ENCODE results near the gene MGMT.

The MGMT gene

GRCh38 chr10:129624526-129624925 lies 157.5 kb downstream of the MGMT start:
- H3K27ac ChIP-seq (ENCODE audit: insufficient read depth, low read depth, low read length, poor library complexity, severe bottlenecking), result no peak overlapping the region
- no peaks in the 10 kb centered on the region for H3K9me3 ChIP-seq (ENCODE audit: control insufficient read depth, low read length)
- no peaks in the 10 kb centered on the region for H3K27me3 ChIP-seq (ENCODE audit: control insufficient read depth, insufficient read depth, low read length, poor library complexity, severe bottlenecking)
- no peaks in the 10 kb centered on the region for H3K36me3 ChIP-seq (ENCODE audit: control insufficient read depth, insufficient read depth, low read length)
- no peak overlapping the region for H3K4me3 ChIP-seq (ENCODE audit: insufficient read depth, low read depth, low read length)
- no peaks in the 10 kb centered on the region for H3K4me1 ChIP-seq (ENCODE audit: control insufficient read depth, insufficient read depth, low read length)
- WGBS, 2 experiments, result 84 to 87% methylated on average over 11 of the region's 11 CpGs

DNA sequence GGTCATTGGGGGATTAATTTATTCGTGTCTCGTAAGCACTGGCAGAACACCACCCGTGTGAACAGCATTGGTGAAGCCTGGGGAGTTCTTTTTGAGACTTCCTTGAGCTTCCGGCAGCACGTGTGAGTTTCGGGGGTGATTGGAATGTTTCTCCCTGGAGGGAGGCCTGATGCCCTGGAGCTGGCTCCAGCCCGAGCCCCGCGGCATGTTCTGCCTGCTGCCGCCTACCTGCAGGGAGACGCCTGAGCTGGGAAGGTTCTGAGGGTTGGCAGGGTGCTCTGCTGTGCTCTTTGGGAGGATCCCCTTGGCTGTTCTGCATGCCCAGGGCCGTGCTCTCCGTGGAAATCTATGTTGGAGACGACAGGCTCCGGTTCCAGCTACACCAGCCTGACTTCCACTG lies 159.3 kb downstream of the MGMT start:
- Histone ChIP-seq H3K4me1 (ENCODE audit: control insufficient read depth, insufficient read depth, low read length) (no peaks in the 10 kb centered on the region), H3K36me3 (ENCODE audit: control insufficient read depth, insufficient read depth, low read length) (no peaks in the 10 kb centered on the region), H3K27ac (ENCODE audit: insufficient read depth, low read depth, low read length, poor library complexity, severe bottlenecking) (no peak overlapping the region), H3K9me3 (ENCODE audit: control insufficient read depth, low read length) (no peaks in the 10 kb centered on the region), H3K27me3 (ENCODE audit: control insufficient read depth, insufficient read depth, low read length, poor library complexity, severe bottlenecking) (no peaks in the 10 kb centered on the region), H3K4me3 (ENCODE audit: insufficient read depth, low read depth, low read length) (no peak overlapping the region)
- 80 to 84% methylated on average over 15 of the region's 15 CpGs for WGBS, 2 experiments

- H3K9me3 ChIP-seq (ENCODE audit: control insufficient read depth, low read length), result no peaks in the 10 kb centered on the region
- 94 to 95% methylated on average over 12 of the region's 12 CpGs for WGBS, 2 experiments
- no peaks in the 10 kb centered on the region for H3K36me3 ChIP-seq (ENCODE audit: control insufficient read depth, insufficient read depth, low read length)
- no peak overlapping the region for H3K4me3 ChIP-seq (ENCODE audit: insufficient read depth, low read depth, low read length)
- H3K4me1 ChIP-seq (ENCODE audit: control insufficient read depth, insufficient read depth, low read length), result no peaks in the 10 kb centered on the region
- no peak overlapping the region for H3K27ac ChIP-seq (ENCODE audit: insufficient read depth, low read depth, low read length, poor library complexity, severe bottlenecking)
- H3K27me3 ChIP-seq (ENCODE audit: control insufficient read depth, insufficient read depth, low read length, poor library complexity, severe bottlenecking), result no peaks in the 10 kb centered on the region
Observed at GRCh38 chr10:129626796-129627435, 159.9 kb downstream of the MGMT start.

DNA sequence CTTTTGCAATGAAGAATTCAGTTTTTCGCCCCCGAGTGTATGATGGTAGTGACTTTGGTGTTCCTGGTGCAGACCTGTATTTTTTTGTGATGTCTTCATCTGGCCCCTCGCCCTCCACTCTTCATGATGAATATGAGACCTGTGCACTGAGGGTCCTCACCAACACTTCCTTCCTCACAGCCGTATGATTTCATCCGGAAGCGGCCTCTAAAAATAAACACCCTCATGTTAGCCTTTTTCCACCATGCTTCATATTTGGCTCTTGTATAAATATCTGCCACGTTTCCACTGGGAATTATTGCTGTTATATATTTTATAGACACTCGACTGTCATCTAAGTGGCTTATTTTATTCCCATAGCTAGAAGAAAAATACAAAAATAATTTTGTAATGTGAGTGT lies 160.4 kb downstream of the MGMT start:
- Histone ChIP-seq H3K36me3 (ENCODE audit: control insufficient read depth, insufficient read depth, low read length) (no peaks in the 10 kb centered on the region), H3K9me3 (ENCODE audit: control insufficient read depth, low read length) (no peaks in the 10 kb centered on the region), H3K27me3 (ENCODE audit: control insufficient read depth, insufficient read depth, low read length, poor library complexity, severe bottlenecking) (no peaks in the 10 kb centered on the region), H3K27ac (ENCODE audit: insufficient read depth, low read depth, low read length, poor library complexity, severe bottlenecking) (no peak overlapping the region), H3K4me3 (ENCODE audit: insufficient read depth, low read depth, low read length) (no peak overlapping the region), H3K4me1 (ENCODE audit: control insufficient read depth, insufficient read depth, low read length) (no peaks in the 10 kb centered on the region)
- WGBS, 2 experiments, result 88 to 96% methylated on average over 6 to 8 of the region's 8 CpGs

- H3K27ac ChIP-seq (ENCODE audit: insufficient read depth, low read depth, low read length, poor library complexity, severe bottlenecking), result no peak overlapping the region
- no peaks in the 10 kb centered on the region for H3K27me3 ChIP-seq (ENCODE audit: control insufficient read depth, insufficient read depth, low read length, poor library complexity, severe bottlenecking)
- H3K4me3 ChIP-seq (ENCODE audit: insufficient read depth, low read depth, low read length), result no peak overlapping the region
- 88% methylated on average over 9 of the region's 9 CpGs for WGBS, 2 experiments
- no peaks in the 10 kb centered on the region for H3K36me3 ChIP-seq (ENCODE audit: control insufficient read depth, insufficient read depth, low read length)
- H3K4me1 ChIP-seq (ENCODE audit: control insufficient read depth, insufficient read depth, low read length), result no peaks in the 10 kb centered on the region
- no peaks in the 10 kb centered on the region for H3K9me3 ChIP-seq (ENCODE audit: control insufficient read depth, low read length)
Observed at GRCh38 chr10:129628823-129629222, 161.8 kb downstream of the MGMT start.

- Histone ChIP-seq H3K4me3 (ENCODE audit: insufficient read depth, low read depth, low read length) (no peak overlapping the region), H3K36me3 (ENCODE audit: control insufficient read depth, insufficient read depth, low read length) (no peaks in the 10 kb centered on the region), H3K27me3 (ENCODE audit: control insufficient read depth, insufficient read depth, low read length, poor library complexity, severe bottlenecking) (no peaks in the 10 kb centered on the region), H3K4me1 (ENCODE audit: control insufficient read depth, insufficient read depth, low read length) (no peaks in the 10 kb centered on the region), H3K9me3 (ENCODE audit: control insufficient read depth, low read length) (no peaks in the 10 kb centered on the region), H3K27ac (ENCODE audit: insufficient read depth, low read depth, low read length, poor library complexity, severe bottlenecking) (no peak overlapping the region)
- 94 to 96% methylated on average over 15 of the region's 15 CpGs for WGBS, 2 experiments
Observed at GRCh38 chr10:129629911-129630310, 162.9 kb downstream of the MGMT start.

DNA sequence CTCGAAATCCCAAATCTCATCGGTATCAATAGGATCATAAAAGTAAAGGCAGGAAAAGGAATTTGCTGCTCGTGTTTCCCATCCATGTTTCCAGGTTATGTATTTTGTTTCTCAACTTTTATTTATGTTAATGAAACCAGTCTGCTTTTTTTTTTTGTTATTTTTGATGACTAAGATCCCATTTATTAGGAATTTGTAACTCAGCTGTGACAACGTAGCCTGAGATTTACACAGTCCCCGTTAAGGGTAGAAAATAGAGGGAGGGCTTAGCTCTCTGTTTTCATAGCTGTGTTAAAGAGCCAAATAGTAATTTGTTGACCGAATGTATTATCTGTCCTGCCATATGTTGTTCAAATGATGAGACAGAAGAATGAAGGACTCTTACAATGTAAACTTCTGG lies 164.0 kb downstream of the MGMT start:
- no peaks in the 10 kb centered on the region for H3K9me3 ChIP-seq (ENCODE audit: control insufficient read depth, low read length)
- no peaks in the 10 kb centered on the region for H3K27me3 ChIP-seq (ENCODE audit: control insufficient read depth, insufficient read depth, low read length, poor library complexity, severe bottlenecking)
- no peaks in the 10 kb centered on the region for H3K4me1 ChIP-seq (ENCODE audit: control insufficient read depth, insufficient read depth, low read length)
- no peak overlapping the region for H3K4me3 ChIP-seq (ENCODE audit: insufficient read depth, low read depth, low read length)
- WGBS, 2 experiments, result 94 to 97% methylated on average over 6 of the region's 6 CpGs
- H3K27ac ChIP-seq (ENCODE audit: insufficient read depth, low read depth, low read length, poor library complexity, severe bottlenecking), result no peak overlapping the region
- H3K36me3 ChIP-seq (ENCODE audit: control insufficient read depth, insufficient read depth, low read length), result no peaks in the 10 kb centered on the region

DNA sequence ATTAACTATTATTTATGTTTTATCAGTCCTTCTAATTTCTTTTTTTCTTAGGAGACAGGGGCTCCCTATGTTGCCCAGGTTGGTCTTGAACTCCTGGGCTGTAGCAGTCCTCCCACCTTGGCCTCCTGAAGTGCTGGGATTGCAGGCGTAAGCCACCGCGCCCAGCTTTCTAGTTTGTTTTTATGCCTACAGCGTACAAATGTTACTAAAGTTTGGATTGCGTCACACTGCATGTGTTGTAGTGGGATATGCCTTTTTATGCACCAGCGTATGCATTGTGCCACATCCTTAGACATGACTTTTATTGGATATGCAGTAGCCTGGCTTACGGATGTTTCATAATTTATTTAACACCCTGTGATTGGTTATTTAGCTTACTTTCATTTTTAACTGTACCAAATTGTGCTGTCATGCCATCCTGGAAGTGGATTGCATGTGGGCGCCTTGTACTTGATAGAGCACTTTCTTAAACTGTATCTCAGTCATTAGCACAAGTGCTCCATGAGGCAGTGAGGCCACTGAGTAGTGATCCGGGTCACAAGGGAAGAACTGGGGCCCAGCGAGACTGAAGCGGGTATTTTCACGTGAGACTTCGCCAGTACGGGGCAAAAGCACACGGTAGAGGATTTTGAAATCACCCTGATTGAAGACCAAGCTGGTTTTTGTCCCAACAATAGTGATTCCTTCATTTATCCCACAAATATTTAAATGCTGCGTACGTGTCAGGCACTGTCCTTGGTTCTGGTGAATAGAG lies 165.0 kb downstream of the MGMT start:
- Histone ChIP-seq H3K27me3 (ENCODE audit: control insufficient read depth, insufficient read depth, low read length, poor library complexity, severe bottlenecking) (no peaks in the 10 kb centered on the region), H3K4me3 (ENCODE audit: insufficient read depth, low read depth, low read length) (no peak overlapping the region), H3K27ac (ENCODE audit: insufficient read depth, low read depth, low read length, poor library complexity, severe bottlenecking) (no peak overlapping the region), H3K9me3 (ENCODE audit: control insufficient read depth, low read length) (no peaks in the 10 kb centered on the region), H3K4me1 (ENCODE audit: control insufficient read depth, insufficient read depth, low read length) (peaks cover 3% of the 10 kb centered on the region), H3K36me3 (ENCODE audit: control insufficient read depth, insufficient read depth, low read length) (no peaks in the 10 kb centered on the region)
- 89 to 91% methylated on average over 17 of the region's 17 CpGs for WGBS, 2 experiments

- H3K9me3 ChIP-seq (ENCODE audit: control insufficient read depth, low read length), result no peaks in the 10 kb centered on the region
- no peaks in the 10 kb centered on the region for H3K27me3 ChIP-seq (ENCODE audit: control insufficient read depth, insufficient read depth, low read length, poor library complexity, severe bottlenecking)
- 71 to 79% methylated on average over 3 of the region's 3 CpGs for WGBS, 2 experiments
- peaks cover 4% of the 10 kb centered on the region for H3K4me1 ChIP-seq (ENCODE audit: control insufficient read depth, insufficient read depth, low read length)
- no peak overlapping the region for H3K4me3 ChIP-seq (ENCODE audit: insufficient read depth, low read depth, low read length)
- H3K27ac ChIP-seq (ENCODE audit: insufficient read depth, low read depth, low read length, poor library complexity, severe bottlenecking), result no peak overlapping the region
- H3K36me3 ChIP-seq (ENCODE audit: control insufficient read depth, insufficient read depth, low read length), result no peaks in the 10 kb centered on the region
Observed at GRCh38 chr10:129637010-129637409, 170.0 kb downstream of the MGMT start.

DNA sequence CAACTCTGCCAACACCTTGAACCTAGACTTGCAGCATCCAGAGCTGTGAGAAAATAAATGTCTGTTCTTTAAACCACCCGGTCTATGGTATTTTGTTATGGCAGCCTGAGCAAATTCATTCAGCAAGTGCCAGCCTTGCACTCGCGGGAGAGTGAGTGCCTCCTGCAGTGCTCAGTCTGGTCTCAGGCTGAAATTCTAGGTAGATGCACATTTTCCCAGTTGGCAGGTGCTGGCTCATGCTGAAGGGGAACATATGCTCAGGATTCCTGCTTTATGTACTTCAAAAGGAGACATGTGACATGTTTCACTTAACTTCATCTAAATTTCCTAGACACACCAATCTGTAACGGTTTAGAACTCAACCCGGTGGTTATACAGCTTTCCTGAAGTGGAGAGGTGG lies 170.8 kb downstream of the MGMT start:
- H3K4me1 ChIP-seq (ENCODE audit: control insufficient read depth, insufficient read depth, low read length), result peaks cover 4% of the 10 kb centered on the region
- no peaks in the 10 kb centered on the region for H3K27me3 ChIP-seq (ENCODE audit: control insufficient read depth, insufficient read depth, low read length, poor library complexity, severe bottlenecking)
- H3K4me3 ChIP-seq (ENCODE audit: insufficient read depth, low read depth, low read length), result no peak overlapping the region
- H3K9me3 ChIP-seq (ENCODE audit: control insufficient read depth, low read length), result no peaks in the 10 kb centered on the region
- H3K27ac ChIP-seq (ENCODE audit: insufficient read depth, low read depth, low read length, poor library complexity, severe bottlenecking), result no peak overlapping the region
- H3K36me3 ChIP-seq (ENCODE audit: control insufficient read depth, insufficient read depth, low read length), result no peaks in the 10 kb centered on the region
- 91% methylated on average over 5 of the region's 5 CpGs for WGBS, 2 experiments

Data from ectodermal cell (in vitro differentiated cells).